Measurements from ENCODE around the gene MLF1. TPM values are rescaled to one million over a fixed set of nuclear protein-coding genes. Genes with fewer than 3 reads are reported as not detected.

The MLF1 gene
- total and polyA plus RNA-seq, 2 donors (not counting 1 experiment from before 2014, with no cell fraction given), result 0.25 TPM; not detected in 1

DNA sequence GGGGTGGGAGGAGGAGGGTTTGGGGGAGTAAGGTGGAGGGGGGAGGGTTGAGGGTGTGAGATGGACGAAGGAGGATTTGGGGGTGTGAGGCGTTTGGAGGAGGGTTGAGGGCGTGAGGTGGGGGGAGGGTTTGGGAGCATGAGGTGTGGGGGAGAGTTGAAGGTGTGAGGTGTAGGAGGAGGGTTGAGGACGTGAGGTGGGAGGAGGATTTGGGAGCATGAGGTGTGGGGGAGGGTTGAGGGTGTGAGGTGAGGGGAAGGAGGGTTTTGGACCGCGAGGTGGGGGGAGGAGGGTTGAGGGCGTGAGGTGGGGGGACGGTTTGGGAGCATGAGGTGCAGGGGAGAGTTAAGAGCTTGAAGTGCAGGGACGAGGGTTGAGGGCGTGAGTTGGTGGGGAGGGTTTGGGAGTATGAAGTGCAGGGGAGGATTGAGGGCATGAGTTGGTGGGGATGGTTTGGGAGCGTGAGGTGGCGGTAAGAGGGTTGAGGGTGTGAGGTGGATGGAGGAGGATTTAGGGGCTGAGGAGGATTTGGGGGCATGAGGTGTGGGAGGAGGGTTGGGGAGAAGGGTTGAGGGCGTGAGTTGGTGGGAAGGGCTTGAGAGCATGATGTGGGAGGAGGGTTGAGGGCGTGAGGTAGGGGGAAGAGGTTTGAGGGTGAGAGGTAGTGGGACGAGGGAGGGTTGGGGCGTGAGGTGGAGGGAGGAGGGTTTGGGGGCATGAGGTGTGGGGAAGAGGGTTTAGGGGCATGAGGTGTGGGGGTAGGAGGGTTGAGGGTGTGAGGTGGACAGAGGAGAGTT lies 1.2 kb downstream of the MLF1 start:
- no peak for TF ChIP-seq EZH2 (IDR thresholded peaks at IDR 0.05; ENCODE audit: borderline replicate concordance, insufficient read depth, low read depth, low read length, poor library complexity, severe bottlenecking)
- TF ChIP-seq, protein P1, sequence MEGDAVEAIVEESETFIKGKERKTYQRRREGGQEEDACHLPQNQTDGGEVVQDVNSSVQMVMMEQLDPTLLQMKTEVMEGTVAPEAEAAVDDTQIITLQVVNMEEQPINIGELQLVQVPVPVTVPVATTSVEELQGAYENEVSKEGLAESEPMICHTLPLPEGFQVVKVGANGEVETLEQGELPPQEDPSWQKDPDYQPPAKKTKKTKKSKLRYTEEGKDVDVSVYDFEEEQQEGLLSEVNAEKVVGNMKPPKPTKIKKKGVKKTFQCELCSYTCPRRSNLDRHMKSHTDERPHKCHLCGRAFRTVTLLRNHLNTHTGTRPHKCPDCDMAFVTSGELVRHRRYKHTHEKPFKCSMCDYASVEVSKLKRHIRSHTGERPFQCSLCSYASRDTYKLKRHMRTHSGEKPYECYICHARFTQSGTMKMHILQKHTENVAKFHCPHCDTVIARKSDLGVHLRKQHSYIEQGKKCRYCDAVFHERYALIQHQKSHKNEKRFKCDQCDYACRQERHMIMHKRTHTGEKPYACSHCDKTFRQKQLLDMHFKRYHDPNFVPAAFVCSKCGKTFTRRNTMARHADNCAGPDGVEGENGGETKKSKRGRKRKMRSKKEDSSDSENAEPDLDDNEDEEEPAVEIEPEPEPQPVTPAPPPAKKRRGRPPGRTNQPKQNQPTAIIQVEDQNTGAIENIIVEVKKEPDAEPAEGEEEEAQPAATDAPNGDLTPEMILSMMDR (IDR thresholded peaks at IDR 0.05), result no peak
- Histone ChIP-seq H3K9ac (ENCODE audit: low read length) (no peak overlapping the region), H3K4me3 (ENCODE audit: control extremely low read depth in 1 of 5, extremely low read depth in 1 of 5, insufficient read depth in 1 of 5, low read depth in 2 of 5, low read length in 4 of 5) (no peak overlapping the region), H3K79me2 (ENCODE audit: control insufficient read depth, insufficient read depth, low read length) (no peaks in the 10 kb centered on the region), H3K27me3 (replicated peaks in 1 of 4; ENCODE audit: control extremely low read depth in 1 of 4, control insufficient read depth in 3 of 4, insufficient read depth in 4 of 4, low read length in 3 of 4) (peaks cover 0 to 32% (median 14%) of the 10 kb centered on the region in 4 experiments), H4K20me1 (ENCODE audit: control insufficient read depth, insufficient read depth, low read length, poor library complexity, severe bottlenecking) (no peaks in the 10 kb centered on the region), H3K4me2 (replicated peaks; ENCODE audit: low read depth, low read length, poor library complexity, severe bottlenecking) (no peak overlapping the region), H3K36me3 (replicated peaks in 1 of 2; ENCODE audit: control extremely low read depth in 1 of 2, control insufficient read depth in 1 of 2, extremely low read depth in 1 of 2, insufficient read depth in 2 of 2, low read length in 1 of 2) (no peaks in the 10 kb centered on the region), H2AFZ (ENCODE audit: insufficient read depth, low read depth, low read length, poor library complexity, severe bottlenecking) (no peak overlapping the region), H3K9me3 (ENCODE audit: control extremely low read depth in 1 of 3, control insufficient read depth in 2 of 3, insufficient read depth in 1 of 3, low read length in 2 of 3) (peaks cover 0 to 22% (median 0%) of the 10 kb centered on the region in 3 donors), H3K27ac (ENCODE audit: low read length in 2 of 2) (no peak overlapping the region), H3K4me1 (ENCODE audit: control insufficient read depth in 2 of 2, insufficient read depth in 2 of 2, low read length in 2 of 2) (peaks cover 11% of the 10 kb centered on the region in 2 donors)
- Mint-ChIP-seq H3K9me3 (ENCODE audit: insufficient read depth) (no peaks in the 10 kb centered on the region), H3K4me3 (no peak overlapping the region), H3K27ac (no peak overlapping the region), H3K4me1 (peaks cover 12% of the 10 kb centered on the region), H3K27me3 (peaks cover 40% of the 10 kb centered on the region)
- no peak for ATAC-seq (ENCODE audit: low read depth)
- ChIA-PET CTCF (no interaction called here), POLR2A (no interaction called here)
- 96% methylated on average over 15 of the region's 16 CpGs for WGBS (ENCODE audit: insufficient coverage)
- no peak for DNase-seq
- intact Hi-C loops (cut with micrococcal nuclease), result no loop called here

DNA sequence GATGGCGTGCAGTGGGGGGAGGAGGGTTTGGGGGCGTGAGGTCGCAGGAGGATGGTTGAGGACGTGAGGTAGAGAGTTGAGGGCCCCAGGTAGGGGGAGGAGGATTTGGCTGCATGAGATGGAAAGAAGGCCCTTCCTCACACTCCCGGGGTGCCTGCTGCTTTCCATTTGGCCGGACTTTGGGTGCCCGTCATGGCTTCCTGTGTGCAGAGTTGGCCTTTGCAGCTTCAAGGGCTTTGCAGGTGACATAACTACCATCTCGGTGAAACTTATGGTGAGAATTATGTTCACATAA lies 1.7 kb downstream of the MLF1 start:
- H2AFZ ChIP-seq (ENCODE audit: insufficient read depth, low read depth, low read length, poor library complexity, severe bottlenecking), result no peak overlapping the region
- Mint-ChIP-seq H3K27ac (no peak overlapping the region), H3K4me3 (no peak overlapping the region), H3K4me1 (peaks cover 12% of the 10 kb centered on the region), H3K9me3 (ENCODE audit: insufficient read depth) (no peaks in the 10 kb centered on the region), H3K27me3 (peaks cover 35% of the 10 kb centered on the region)
- POLR2A ChIA-PET, result no interaction called here
- CTCF ChIA-PET, result no interaction called here
- ATAC-seq (ENCODE audit: low read depth) (no peak), DNase-seq (no peak)
- peaks cover 0 to 22% (median 0%) of the 10 kb centered on the region in 3 donors for H3K9me3 ChIP-seq (ENCODE audit: control extremely low read depth in 1 of 3, control insufficient read depth in 2 of 3, insufficient read depth in 1 of 3, low read length in 2 of 3)
- no peak overlapping the region for H3K27ac ChIP-seq (ENCODE audit: low read length in 2 of 2)
- H3K4me2 ChIP-seq (replicated peaks; ENCODE audit: low read depth, low read length, poor library complexity, severe bottlenecking), result no peak overlapping the region
- H3K9ac ChIP-seq (ENCODE audit: low read length), result no peak overlapping the region
- H3K4me1 ChIP-seq (ENCODE audit: control insufficient read depth in 2 of 2, insufficient read depth in 2 of 2, low read length in 2 of 2), result peaks cover 11% of the 10 kb centered on the region in 2 donors
- no peaks in the 10 kb centered on the region for H4K20me1 ChIP-seq (ENCODE audit: control insufficient read depth, insufficient read depth, low read length, poor library complexity, severe bottlenecking)
- no peak overlapping the region for H3K4me3 ChIP-seq (ENCODE audit: control extremely low read depth in 1 of 5, extremely low read depth in 1 of 5, insufficient read depth in 1 of 5, low read depth in 2 of 5, low read length in 4 of 5)
- peaks cover 0 to 32% (median 13%) of the 10 kb centered on the region in 4 experiments for H3K27me3 ChIP-seq (replicated peaks in 1 of 4; ENCODE audit: control extremely low read depth in 1 of 4, control insufficient read depth in 3 of 4, insufficient read depth in 4 of 4, low read length in 3 of 4)
- intact Hi-C loops (cut with micrococcal nuclease), result no loop called here
- TF ChIP-seq, protein P1 (IDR thresholded peaks at IDR 0.05), result no peak
- no peak for TF ChIP-seq EZH2 (IDR thresholded peaks at IDR 0.05; ENCODE audit: borderline replicate concordance, insufficient read depth, low read depth, low read length, poor library complexity, severe bottlenecking)
- 95% methylated on average over 4 of the region's 8 CpGs for WGBS (ENCODE audit: insufficient coverage)
- no peaks in the 10 kb centered on the region for H3K79me2 ChIP-seq (ENCODE audit: control insufficient read depth, insufficient read depth, low read length)
- H3K36me3 ChIP-seq (replicated peaks in 1 of 2; ENCODE audit: control extremely low read depth in 1 of 2, control insufficient read depth in 1 of 2, extremely low read depth in 1 of 2, insufficient read depth in 2 of 2, low read length in 1 of 2), result no peaks in the 10 kb centered on the region

Data from B cell (primary cell).